ENCODE measurements around the gene MRTFA. TPM values are rescaled to one million over a fixed set of nuclear protein-coding genes. Genes with fewer than 3 reads are reported as not detected.

MRTFA gene
- total and polyA plus RNA-seq, 9 of the 15 experiments (the other 6 are each of a cell fraction or from before 2014, with no cell fraction given), result 0.84 to 21.1 (median 3.7) TPM

GRCh38 chr22:40396882-40397281, 239.6 kb downstream of the MRTFA start:
- H4K20me1 ChIP-seq (replicated peaks; ENCODE audit: control insufficient read depth, insufficient read depth, low read length), result no peaks in the 10 kb centered on the region
- H3K4me3 ChIP-seq, result no peak overlapping the region
- H2AFZ ChIP-seq (ENCODE audit: low read depth, low read length), result no peak overlapping the region
- FAIRE-seq (no peak), DNase-seq (ENCODE audit: extremely low read depth in 1 of 4, low spot score in 3 of 4) (no peak), ATAC-seq (no peak)
- ChIA-PET CTCF (ENCODE audit: low intra/inter-chr PET ratio) (no interaction called here), POLR2A (interaction anchor here (1.1 kb wide), 1 partner anchor 15 kb away, joined by 3 read pairs; no protein-coding TSS in a partner anchor)
- peaks cover 4 to 6% of the 10 kb centered on the region in 2 experiments; a peak in 3 of 5 replicates for H3K4me1 ChIP-seq (replicated peaks in 1 of 2; ENCODE audit: control insufficient read depth in 2 of 2, insufficient read depth in 2 of 2, low read length in 2 of 2)
- no peaks in the 10 kb centered on the region for H3K9me3 ChIP-seq (replicated peaks; ENCODE audit: control insufficient read depth, insufficient read depth, low read depth, low read length)
- BruUV-seq (replicated peaks), result no TSS peak
- in situ Hi-C loops (cut with MboI), result no loop called here
- TF ChIP-seq BDP1 (IDR thresholded peaks at IDR 0.05; ENCODE audit: insufficient read depth, insufficient read length) (no peak), RFX1 (IDR thresholded peaks at IDR 0.05) (peak; percentile 25; the same call in 1 of the 2 replicates)
- H3K36me3 ChIP-seq (ENCODE audit: control insufficient read depth, insufficient read depth, low read length), result peaks cover 17% of the 10 kb centered on the region; the same call in 2 of the 3 replicates
- H3K79me2 ChIP-seq (ENCODE audit: control insufficient read depth, insufficient read depth, low read length), result no peaks in the 10 kb centered on the region; the same call in 2 of the 3 replicates
- 73% methylated on average over 4 of the region's 4 CpGs for WGBS (ENCODE audit: insufficient coverage, low coverage, missing lambda C conversion rate)
- no peak overlapping the region for H3K9ac ChIP-seq (ENCODE audit: insufficient read depth in 1 of 2, low read depth in 2 of 2, low read length in 2 of 2)
- intact Hi-C loops (cut with micrococcal nuclease), result no loop called here
- H3K4me2 ChIP-seq (ENCODE audit: insufficient read depth, low read length), result no peak overlapping the region
- H3K9me1 ChIP-seq (ENCODE audit: control insufficient read depth, insufficient read depth, low read length), result peaks cover 3% of the 10 kb centered on the region
- no peaks in the 10 kb centered on the region for H3K27me3 ChIP-seq (ENCODE audit: control insufficient read depth in 2 of 2, insufficient read depth in 2 of 2, low read length in 2 of 2)
- H3K27ac ChIP-seq (ENCODE audit: extremely low read depth, low read depth, low read length), result no peak overlapping the region

- CTCF ChIA-PET (ENCODE audit: low intra/inter-chr PET ratio), result no interaction called here
- H3K27me3 ChIP-seq (ENCODE audit: control insufficient read depth in 2 of 2, insufficient read depth in 2 of 2, low read length in 2 of 2), result no peaks in the 10 kb centered on the region
- H3K36me3 ChIP-seq (ENCODE audit: control insufficient read depth, insufficient read depth, low read length), result peaks cover 7% of the 10 kb centered on the region; the same call in 2 of the 3 replicates
- no peak overlapping the region for H2AFZ ChIP-seq (ENCODE audit: low read depth, low read length)
- ATAC-seq, result no peak
- no peak overlapping the region for H3K4me3 ChIP-seq
- no peak for FAIRE-seq
- H3K27ac ChIP-seq (ENCODE audit: extremely low read depth, low read depth, low read length), result no peak overlapping the region
- BruUV-seq (replicated peaks), result no TSS peak
- 96% methylated on average over 6 of the region's 7 CpGs for WGBS (ENCODE audit: insufficient coverage, low coverage, missing lambda C conversion rate)
- DNase-seq (ENCODE audit: extremely low read depth in 1 of 4, low spot score in 3 of 4), result no peak
- POLR2A ChIA-PET, result no interaction called here
- no peak overlapping the region for H3K4me2 ChIP-seq (ENCODE audit: insufficient read depth, low read length)
- H3K9me3 ChIP-seq (replicated peaks; ENCODE audit: control insufficient read depth, insufficient read depth, low read depth, low read length), result no peaks in the 10 kb centered on the region
- no peaks in the 10 kb centered on the region; the same call in 2 of the 3 replicates for H3K79me2 ChIP-seq (ENCODE audit: control insufficient read depth, insufficient read depth, low read length)
- no peaks in the 10 kb centered on the region for H4K20me1 ChIP-seq (replicated peaks; ENCODE audit: control insufficient read depth, insufficient read depth, low read length)
- no peak overlapping the region for H3K9ac ChIP-seq (ENCODE audit: insufficient read depth in 1 of 2, low read depth in 2 of 2, low read length in 2 of 2)
- TF ChIP-seq TEAD2 (tag; IDR thresholded peaks at IDR 0.05), result no peak
- TF ChIP-seq RFX1 (IDR thresholded peaks at IDR 0.05), result no peak
- TF ChIP-seq ZKSCAN8 (CRISPR knock-in tag; IDR thresholded peaks at IDR 0.05), result no peak
- peaks cover 3% of the 10 kb centered on the region for H3K9me1 ChIP-seq (ENCODE audit: control insufficient read depth, insufficient read depth, low read length)
- intact Hi-C loops (cut with micrococcal nuclease), result no loop called here
- peaks cover 4 to 6% of the 10 kb centered on the region in 2 experiments; a peak in 3 of 5 replicates for H3K4me1 ChIP-seq (replicated peaks in 1 of 2; ENCODE audit: control insufficient read depth in 2 of 2, insufficient read depth in 2 of 2, low read length in 2 of 2)
- in situ Hi-C loops (cut with MboI), result no loop called here
Measured at GRCh38 chr22:40395607-40396006, 240.9 kb downstream of the MRTFA start.
